ENCODE data around the gene ANKS1B. TPM values are rescaled to one million over a fixed set of nuclear protein-coding genes. Genes with fewer than 3 reads are reported as not detected.

Gene ANKS1B
- total and polyA plus RNA-seq, 2 of the 4 experiments (the other 2 are of a cell fraction): 0.17 to 0.18 TPM

- dilution Hi-C loops (cut with HindIII; ENCODE audit: low sequenced_read_pairs, unreplicated experiment) (no loop called here), intact Hi-C loops (cut with micrococcal nuclease) (no loop called here)
- no peak overlapping the region for H3K4me2 ChIP-seq (ENCODE audit: low read depth, low read length)
Measured at GRCh38 chr12:99611117-99611516, 373.6 kb downstream of the ANKS1B start.

More at GRCh38 chr12:99611117-99611516, 373.6 kb downstream of the ANKS1B start:
- ChIA-PET POLR2A (ENCODE audit: unreplicated experiment) (no interaction called here), CTCF (no interaction called here)
- no peak overlapping the region for H4K91ac ChIP-seq (ENCODE audit: insufficient read depth, low read depth, low read length)
- no peak for DNase-seq
- no peaks in the 10 kb centered on the region for H3K79me1 ChIP-seq (ENCODE audit: low read depth in 1 of 2, low read length in 2 of 2)
- no TSS peak for BruUV-seq (replicated peaks)
- peaks cover 2% of the 10 kb centered on the region for H3K9me3 ChIP-seq (ENCODE audit: control insufficient read depth, insufficient read depth, low read length)
- H4K8ac ChIP-seq (ENCODE audit: low read depth in 2 of 2, low read length in 2 of 2): no peak overlapping the region
- no peak overlapping the region for H3K27ac ChIP-seq (ENCODE audit: insufficient read depth, low read length)
- in situ Hi-C loops (cut with MboI; ENCODE audit: low sequenced_read_pairs): no loop called here
- H3K9me1 ChIP-seq (ENCODE audit: insufficient read depth, low read length): no peaks in the 10 kb centered on the region
- H2BK20ac ChIP-seq (ENCODE audit: low read depth, low read length): no peak overlapping the region
- no peak overlapping the region for H3K4me3 ChIP-seq (ENCODE audit: insufficient read depth, low read depth, low read length)
- H2AK5ac ChIP-seq (ENCODE audit: low read depth, low read length): no peak overlapping the region
- no peaks in the 10 kb centered on the region for H3K4me1 ChIP-seq (ENCODE audit: control insufficient read depth, insufficient read depth, low read length)
- no peak overlapping the region for H4K5ac ChIP-seq (ENCODE audit: low read depth, low read length)
- no peak overlapping the region for H2BK5ac ChIP-seq (ENCODE audit: low read depth, low read length, poor library complexity, severe bottlenecking)
- no peak overlapping the region for H3K18ac ChIP-seq (ENCODE audit: low read depth, low read length)
- no peak overlapping the region for H2AFZ ChIP-seq (replicated peaks; ENCODE audit: low read length, poor library complexity)
- no peak overlapping the region for H2AK9ac ChIP-seq (replicated peaks; ENCODE audit: low read depth, low read length, poor library complexity)
- no peaks in the 10 kb centered on the region for H3K27me3 ChIP-seq (ENCODE audit: control insufficient read depth, insufficient read depth, low read length)
- H4K20me1 ChIP-seq (ENCODE audit: insufficient read depth, low read length): no peaks in the 10 kb centered on the region
- no peak overlapping the region for H2BK15ac ChIP-seq (ENCODE audit: low read depth, low read length)
- no peak overlapping the region for H3K56ac ChIP-seq (ENCODE audit: extremely low read depth, insufficient read depth, low read length)
- no peak overlapping the region for H3K4ac ChIP-seq (ENCODE audit: low read depth, low read length)
- H3K36me3 ChIP-seq (ENCODE audit: control insufficient read depth, insufficient read depth, low read length): no peaks in the 10 kb centered on the region
- no peak overlapping the region for H2BK120ac ChIP-seq (ENCODE audit: low read depth, low read length)
- H3K9ac ChIP-seq (ENCODE audit: low read depth, low read length): no peak overlapping the region
- no peak overlapping the region for H3K23ac ChIP-seq (ENCODE audit: low read depth, low read length)
- H3K14ac ChIP-seq (replicated peaks; ENCODE audit: low read depth, low read length): no peak overlapping the region
- ATAC-seq (ENCODE audit: low read depth): no peak
- TF ChIP-seq ELK1 (IDR thresholded peaks at IDR 0.05; ENCODE audit: borderline replicate concordance, low read depth, low read length): no peak
- no peak for TF ChIP-seq MXI1 (IDR thresholded peaks at IDR 0.05; ENCODE audit: borderline replicate concordance, low read depth, low read length)
- TF ChIP-seq POLR2A (IDR thresholded peaks at IDR 0.05; ENCODE audit: low read depth, low read length): no peak
- TF ChIP-seq USF2 (IDR thresholded peaks at IDR 0.05; ENCODE audit: low read depth, low read length): no peak
- TF ChIP-seq RFX5 (IDR thresholded peaks at IDR 0.05; ENCODE audit: low read depth, low read length): no peak
- no peak for TF ChIP-seq CEBPB (IDR thresholded peaks at IDR 0.05; ENCODE audit: low read depth, low read length)
- no peak for TF ChIP-seq BHLHE40 (IDR thresholded peaks at IDR 0.05; ENCODE audit: low read depth, low read length)
- TF ChIP-seq MAFK (IDR thresholded peaks at IDR 0.05; ENCODE audit: low read depth, low read length): no peak
- TF ChIP-seq MAZ (IDR thresholded peaks at IDR 0.05; ENCODE audit: borderline replicate concordance, low read depth, low read length): no peak
- TF ChIP-seq CTCF (conservative IDR thresholded peaks at IDR 0.05; ENCODE audit: low read depth, low read length): no peak
- TF ChIP-seq RCOR1 (IDR thresholded peaks at IDR 0.05; ENCODE audit: insufficient replicate concordance, low read length): no peak
- no peak for TF ChIP-seq FOS (IDR thresholded peaks at IDR 0.05; ENCODE audit: low read depth, low read length)
- TF ChIP-seq NFE2L2 (IDR thresholded peaks at IDR 0.05; ENCODE audit: low read depth, low read length): no peak
- WGBS, 2 experiments (ENCODE audit: extremely low coverage in 2 of 2, insufficient read length in 1 of 2): no CpG with 5 or more reads among the region's 3 CpGs

Data from IMR-90 (cell line).